Activated naive CD8-positive, alpha-beta T cell treated with anti-CD3 and anti-CD28 coated beads, Interleukin-2, amount 10 ng/mL, durations not matched to agents 7 days and 5 days (primary cell): ENCODE measurements around the gene NFIX. TPM values are rescaled to one million over a fixed set of nuclear protein-coding genes. Genes with fewer than 3 reads are reported as not detected.

Source experiments
- ATAC-seq: fragments of 150-1000 bp; cut with Tn5 transposase; one replicate; pipeline ENCODE4 v1.10.0; 2021; ENCODE audit warnings: low read depth, moderate library complexity
- POLR2A ChIA-PET: fragments of 350-600 bp; sonication (Branson Sonifier 250); formaldehyde crosslinking; loops from one replicate; lab custom pipeline; 2021; ENCODE audit warnings: antibody characterized with exemption; lab: Charles Lee
- DNase-seq: peaks from one replicate; pipeline ENCODE4 v3.0.0; 2021
- H3K27ac Mint-ChIP-seq: one replicate; pipeline ENCODE4 v1.8.0; 2022; ENCODE audit warnings: mild to moderate bottlenecking, mixed read lengths
- H3K27me3 Mint-ChIP-seq: one replicate; pipeline ENCODE4 v1.8.0; 2022; ENCODE audit warnings: mild to moderate bottlenecking, moderate library complexity, mixed read lengths
- H3K36me3 Mint-ChIP-seq: one replicate; pipeline ENCODE4 v1.8.0; 2021; ENCODE audit warnings: mild to moderate bottlenecking, mixed read lengths
- H3K4me1 Mint-ChIP-seq: one replicate; pipeline ENCODE4 v1.8.0; 2021; ENCODE audit warnings: mixed read lengths
- H3K4me3 Mint-ChIP-seq: one replicate; pipeline ENCODE4 v1.8.0; 2022; ENCODE audit warnings: mild to moderate bottlenecking, moderate library complexity, mixed read lengths
- H3K9me3 Mint-ChIP-seq: one replicate; pipeline ENCODE4 v1.8.0; 2021; ENCODE audit warnings: mixed read lengths
- total RNA-seq, 2 experiments: library from RNA; stranded (reverse); gene quantifications; one replicate each; pipeline ENCODE4 v1.2.3, GENCODE V29; 2021

Gene NFIX
- total RNA-seq, 2 experiments from 2014 or later = 1.5 to 2.5 TPM

GRCh38 chr19:13127051-13127450 is 131.8 kb downstream of the NFIX start:
- POLR2A ChIA-PET = interaction anchor here (1.3 kb wide), 1 partner anchor 22 kb away, joined by 3 read pairs; no protein-coding TSS in a partner anchor
- Mint-ChIP-seq H3K4me1 (peaks cover 15% of the 10 kb centered on the region), H3K4me3 (no peak overlapping the region), H3K27ac (no peak overlapping the region), H3K36me3 (peaks cover 4% of the 10 kb centered on the region), H3K27me3 (no peaks in the 10 kb centered on the region), H3K9me3 (no peaks in the 10 kb centered on the region)
- DNase-seq = no peak
- no peak for ATAC-seq

- Mint-ChIP-seq H3K27me3 (no peaks in the 10 kb centered on the region), H3K4me3 (no peak overlapping the region), H3K9me3 (no peaks in the 10 kb centered on the region), H3K27ac (no peak overlapping the region), H3K36me3 (peaks cover 4% of the 10 kb centered on the region), H3K4me1 (peaks cover 23% of the 10 kb centered on the region)
- DNase-seq (no peak), ATAC-seq (no peak)
- POLR2A ChIA-PET = interaction anchor here (1.3 kb wide), 1 partner anchor 21 kb away, joined by 3 read pairs; no protein-coding TSS in a partner anchor
Observed at GRCh38 chr19:13127811-13128575, 132.7 kb downstream of the NFIX start.

GRCh38 chr19:13128583-13128982 is 133.3 kb downstream of the NFIX start:
- DNase-seq (no peak), ATAC-seq (no peak)
- POLR2A ChIA-PET = no interaction called here
- no peaks in the 10 kb centered on the region for H3K9me3 Mint-ChIP-seq
- H3K27me3 Mint-ChIP-seq = no peaks in the 10 kb centered on the region
- no peak overlapping the region for H3K4me3 Mint-ChIP-seq
- H3K4me1 Mint-ChIP-seq = peaks cover 22% of the 10 kb centered on the region
- peaks cover 4% of the 10 kb centered on the region for H3K36me3 Mint-ChIP-seq
- H3K27ac Mint-ChIP-seq = no peak overlapping the region

GRCh38 chr19:13129384-13129783 is 134.1 kb downstream of the NFIX start:
- Mint-ChIP-seq H3K4me3 (no peak overlapping the region), H3K36me3 (peaks cover 4% of the 10 kb centered on the region), H3K9me3 (no peaks in the 10 kb centered on the region), H3K27me3 (no peaks in the 10 kb centered on the region), H3K4me1 (peaks cover 22% of the 10 kb centered on the region), H3K27ac (no peak overlapping the region)
- ATAC-seq (no peak), DNase-seq (no peak)
- POLR2A ChIA-PET = interaction anchor here (2.0 kb wide), 1 partner anchor 10 kb away, joined by 6 read pairs; no protein-coding TSS in a partner anchor

GRCh38 chr19:13130886-13131490 is 135.7 kb downstream of the NFIX start:
- Mint-ChIP-seq H3K27me3 (no peaks in the 10 kb centered on the region), H3K27ac (peak overlapping the region; percentile 26), H3K36me3 (no peaks in the 10 kb centered on the region), H3K4me1 (peaks cover 22% of the 10 kb centered on the region), H3K9me3 (no peaks in the 10 kb centered on the region), H3K4me3 (no peak overlapping the region)
- POLR2A ChIA-PET = interaction anchor here (1.1 to 2.0 kb wide), 2 partner anchors 12 to 21 kb away, joined by 4 to 6 read pairs; no protein-coding TSS in a partner anchor
- DNase-seq (no peak), ATAC-seq (no peak)

- H3K27ac Mint-ChIP-seq = peak overlapping the region; percentile 70
- DNase-seq = no peak
- POLR2A ChIA-PET = interaction anchor here (0.9 to 1.6 kb wide), 6 partner anchors 8 to 20 kb away, joined by 3 to 6 read pairs (median 3); partner anchors contain the start of genes IER2, NACC1 and STX10
Observed at GRCh38 chr19:13132471-13133180, 137.4 kb downstream of the NFIX start.

GRCh38 chr19:13133241-13133870 is 138.1 kb downstream of the NFIX start:
- Mint-ChIP-seq H3K9me3 (no peaks in the 10 kb centered on the region), H3K36me3 (no peaks in the 10 kb centered on the region), H3K27ac (peak overlapping the region; percentile 33), H3K27me3 (no peaks in the 10 kb centered on the region), H3K4me1 (peaks cover 16% of the 10 kb centered on the region), H3K4me3 (no peak overlapping the region)
- POLR2A ChIA-PET = interaction anchor here (0.9 to 1.6 kb wide), 4 partner anchors 8 to 16 kb away, joined by 3 to 6 read pairs (median 3); partner anchors contain the start of genes IER2 and STX10
- DNase-seq (no peak), ATAC-seq (no peak)

More at GRCh38 chr19:13132471-13133180, 137.4 kb downstream of the NFIX start:
- no peaks in the 10 kb centered on the region for H3K9me3 Mint-ChIP-seq
- H3K4me1 Mint-ChIP-seq = peaks cover 22% of the 10 kb centered on the region
- peak overlapping the region; percentile 4 for H3K4me3 Mint-ChIP-seq
- H3K27me3 Mint-ChIP-seq = no peaks in the 10 kb centered on the region
- H3K36me3 Mint-ChIP-seq = no peaks in the 10 kb centered on the region
- ATAC-seq = peak; percentile 80

- H3K27ac Mint-ChIP-seq = peak overlapping the region; percentile 38
- H3K27me3 Mint-ChIP-seq = no peaks in the 10 kb centered on the region
- ATAC-seq (no peak), DNase-seq (no peak)
- H3K4me3 Mint-ChIP-seq = no peak overlapping the region
- H3K4me1 Mint-ChIP-seq = peaks cover 16% of the 10 kb centered on the region
- no peaks in the 10 kb centered on the region for H3K9me3 Mint-ChIP-seq
- POLR2A ChIA-PET = no interaction called here
- no peaks in the 10 kb centered on the region for H3K36me3 Mint-ChIP-seq
Observed at GRCh38 chr19:13134626-13135025, 139.4 kb downstream of the NFIX start.

- Mint-ChIP-seq H3K4me1 (peaks cover 15% of the 10 kb centered on the region), H3K4me3 (no peak overlapping the region), H3K27me3 (no peaks in the 10 kb centered on the region), H3K9me3 (no peaks in the 10 kb centered on the region), H3K27ac (no peak overlapping the region), H3K36me3 (no peaks in the 10 kb centered on the region)
- POLR2A ChIA-PET = no interaction called here
- ATAC-seq = no peak
- DNase-seq = no peak
Observed at GRCh38 chr19:13135068-13136062, 140.1 kb downstream of the NFIX start.

GRCh38 chr19:13137290-13137794 is 142.1 kb downstream of the NFIX start:
- ATAC-seq (no peak), DNase-seq (no peak)
- POLR2A ChIA-PET = interaction anchor here (0.6 to 2.1 kb wide), 2 partner anchors 11 to 19 kb away, joined by 3 to 5 read pairs; partner anchors contain the start of gene NACC1
- Mint-ChIP-seq H3K27me3 (no peaks in the 10 kb centered on the region), H3K27ac (no peak overlapping the region), H3K36me3 (peaks cover 1% of the 10 kb centered on the region), H3K9me3 (no peaks in the 10 kb centered on the region), H3K4me1 (peaks cover 10% of the 10 kb centered on the region), H3K4me3 (no peak overlapping the region)

GRCh38 chr19:13138171-13138915 is 143.1 kb downstream of the NFIX start:
- H3K9me3 Mint-ChIP-seq = no peaks in the 10 kb centered on the region
- POLR2A ChIA-PET = interaction anchor here (0.6 to 2.1 kb wide), 2 partner anchors 10 to 20 kb away, joined by 3 to 5 read pairs; partner anchors contain the start of gene NACC1

More at GRCh38 chr19:13138171-13138915, 143.1 kb downstream of the NFIX start:
- H3K27me3 Mint-ChIP-seq = no peaks in the 10 kb centered on the region
- H3K4me1 Mint-ChIP-seq = peaks cover 2% of the 10 kb centered on the region
- ATAC-seq = no peak
- H3K36me3 Mint-ChIP-seq = peaks cover 1% of the 10 kb centered on the region
- no peak for DNase-seq
- no peak overlapping the region for H3K27ac Mint-ChIP-seq
- H3K4me3 Mint-ChIP-seq = no peak overlapping the region
